HCT116 (cell line): Measurements from ENCODE around the gene POLR2A. TPM values are rescaled to one million over a fixed set of nuclear protein-coding genes. Genes with fewer than 3 reads are reported as not detected.

Source experiments
- ATAC-seq: fragments of 200-7000 bp; cut with Tn5 transposase; 2 replicates; pipeline ENCODE4 v1.9.1; 2020; ENCODE audit warnings: mild to moderate bottlenecking, moderate library complexity
- BruUV-seq: library from RNA; stranded (reverse); fragments of 400-500 nt; replicated peaks from 2 replicates; lab custom pipeline; 2021; lab: Mats Ljungman, UMichigan
- CTCF ChIA-PET: fragments of 300-600 bp; sonication (Branson Sonifier 250); formaldehyde crosslinking; loops from one replicate; lab custom pipeline; 2021; ENCODE audit warnings: antibody characterized with exemption; lab: Charles Lee
- POLR2A ChIA-PET: fragments of 300-600, 350-600 bp; sonication (Branson Sonifier 250); formaldehyde crosslinking; loops from one replicate; lab custom pipeline; 2021; ENCODE audit warnings: antibody characterized with exemption; lab: Charles Lee
- RAD21 ChIA-PET, 2 experiments: fragments of 300-600 bp; sonication (Branson Sonifier 250); formaldehyde crosslinking; loops; one replicate each; lab custom pipeline; 2023; ENCODE audit warnings: low total read pairs in 2 of 2; ENCODE audit not compliant: uncharacterized antibody in 2 of 2, unreplicated experiment in 2 of 2, low non-redundant PET in 1 of 2; lab: Charles Lee
- DNase-seq: peaks from one replicate; pipeline ENCODE4 v3.0.0-alpha.2; 2010; ENCODE audit warnings: low read depth, low spot score
- H2AFZ ChIP-seq: fragments of 200-600 bp; shearing (Covaris generic), sonication (generic); 2 replicates; pipeline ENCODE4 v1.6.1; 2017; ENCODE audit warnings: low read depth, mixed run types, mixed read lengths, antibody characterized with exemption, low read length; ENCODE audit not compliant: poor library complexity, severe bottlenecking
- H3K27ac ChIP-seq: 2 replicates; pipeline ENCODE4 v1.5.1; 2012; ENCODE audit warnings: low read depth, low read length
- H3K27me3 ChIP-seq: fragments of 200-600 bp; sonication (generic); 2 replicates; pipeline ENCODE4 v1.6.1; 2016; ENCODE audit warnings: mixed run types, low read length, mixed read lengths; ENCODE audit not compliant: insufficient read depth
- H3K36me3 ChIP-seq, 2 experiments: fragments of 200-500 bp in 1 of 2; fragments of 200-600 bp in 1 of 2; sonication (Bioruptor generic) in 1 of 2; sonication (generic) in 1 of 2; 2 replicates each; pipeline versions ENCODE4 v1.5.1 to v1.6.1; 2014 to 2016; ENCODE audit warnings: low read length in 2 of 2, inconsistent platforms in 1 of 2, mixed read lengths in 1 of 2, mixed run types in 1 of 2; ENCODE audit not compliant: insufficient read depth in 2 of 2, control insufficient read depth in 1 of 2
- H3K4me1 ChIP-seq, 2 experiments: fragments of 200-600 bp in 1 of 2; sonication (generic) in 1 of 2; 2 replicates each; pipeline versions ENCODE4 v1.5.1 to v1.6.1; 2012 to 2017; ENCODE audit warnings: low read length in 2 of 2, inconsistent platforms in 1 of 2, mild to moderate bottlenecking in 1 of 2, mixed read lengths in 1 of 2, mixed run types in 1 of 2, moderate library complexity in 1 of 2; ENCODE audit not compliant: insufficient read depth in 2 of 2, control insufficient read depth in 1 of 2
- H3K4me2 ChIP-seq: fragments of 200-600 bp; sonication (generic); 2 replicates; pipeline ENCODE4 v1.6.1; 2017; ENCODE audit warnings: mixed run types, low read length, mixed read lengths
- H3K4me3 ChIP-seq, 2 experiments: fragments of 200-600 bp in 1 of 2; sonication (generic) in 1 of 2; replicated peaks in 1 of 2; 2 replicates each; pipeline ENCODE4 v1.5.1; 2011 to 2016; ENCODE audit warnings: low read length in 2 of 2, control low read depth in 1 of 2, low read depth in 1 of 2, mild to moderate bottlenecking in 1 of 2, mixed read lengths in 1 of 2, mixed run types in 1 of 2
- H3K79me2 ChIP-seq: fragments of 200-600 bp; sonication (generic); 2 replicates; pipeline ENCODE4 v1.6.1; 2017; ENCODE audit warnings: mild to moderate bottlenecking, mixed run types, low read length, moderate library complexity, mixed read lengths; ENCODE audit not compliant: insufficient read depth
- H3K9ac ChIP-seq: fragments of 200-600 bp; sonication (generic); 2 replicates; pipeline ENCODE4 v1.6.1; 2016; ENCODE audit warnings: low read length, mixed read lengths
- H3K9me2 ChIP-seq: fragments of 200-600 bp; sonication (generic), shearing (Covaris generic); 2 replicates; pipeline ENCODE4 v1.6.1; 2017; ENCODE audit warnings: mixed run types, mild to moderate bottlenecking, moderate library complexity; ENCODE audit not compliant: insufficient read depth
- H3K9me3 ChIP-seq, 2 experiments: fragments of 200-500 bp in 1 of 2; fragments of 200-600 bp in 1 of 2; sonication (Bioruptor generic) in 1 of 2; sonication (generic) in 1 of 2; 2 replicates each; pipeline ENCODE4 v1.6.1; 2014 to 2017; ENCODE audit warnings: low read length in 2 of 2, mixed read lengths in 2 of 2, inconsistent platforms in 1 of 2, low read depth in 1 of 2, mild to moderate bottlenecking in 1 of 2, mixed run types in 1 of 2, moderate library complexity in 1 of 2; ENCODE audit not compliant: control insufficient read depth in 1 of 2, insufficient read depth in 1 of 2
- H4K20me1 ChIP-seq: fragments of 200-600 bp; sonication (generic), shearing (Covaris generic); 2 replicates; pipeline ENCODE4 v1.6.1; 2017; ENCODE audit warnings: mixed run types, mild to moderate bottlenecking, moderate library complexity; ENCODE audit not compliant: insufficient read depth
- CEBPB ChIP-seq: IDR thresholded peaks from 2 replicates; pipeline ENCODE4 v1.6.1; 2012; ENCODE audit warnings: low read depth
- ELF1 ChIP-seq: IDR thresholded peaks from 2 replicates; pipeline ENCODE4 v1.6.1; 2012; ENCODE audit warnings: low read depth, borderline replicate concordance
- EZH2 ChIP-seq: fragments of 200-600 bp; sonication (generic); IDR thresholded peaks from 2 replicates; pipeline ENCODE4 v1.6.1; 2017; ENCODE audit warnings: antibody characterized with exemption, mixed run types
- EZH2phosphoT487 ChIP-seq: fragments of 200-600 bp; IDR thresholded peaks from 2 replicates; pipeline ENCODE4 v1.6.1; 2018; ENCODE audit warnings: antibody characterized with exemption, borderline replicate concordance
- JUND ChIP-seq: IDR thresholded peaks from 2 replicates; pipeline ENCODE4 v1.6.1; 2012
- POLR2A ChIP-seq: IDR thresholded peaks from 2 replicates; pipeline ENCODE4 v1.7.0; 2011; ENCODE audit warnings: borderline replicate concordance; ENCODE audit not compliant: insufficient read depth, insufficient read length; ENCODE audit errors: extremely low read depth
- POLR2AphosphoS5 ChIP-seq: IDR thresholded peaks from 2 replicates; pipeline ENCODE4 v1.6.1; 2011; ENCODE audit warnings: mild to moderate bottlenecking, low read depth, low read length, moderate library complexity
- RAD21 ChIP-seq: IDR thresholded peaks from 2 replicates; pipeline ENCODE4 v1.6.1; 2012; ENCODE audit warnings: low read depth, mild to moderate bottlenecking
- SIN3A ChIP-seq: IDR thresholded peaks from 2 replicates; pipeline ENCODE4 v1.6.1; 2012; ENCODE audit warnings: low read depth
- SRF ChIP-seq: IDR thresholded peaks from 2 replicates; pipeline ENCODE4 v1.6.1; 2012; ENCODE audit warnings: low read depth
- TCF7L2 ChIP-seq: IDR thresholded peaks from 2 replicates; pipeline ENCODE4 v1.7.0; 2011; ENCODE audit warnings: borderline replicate concordance, inconsistent platforms; ENCODE audit not compliant: insufficient read depth, insufficient read length; ENCODE audit errors: extremely low read depth
- YY1 ChIP-seq: IDR thresholded peaks from 2 replicates; pipeline ENCODE4 v1.6.1; 2011; ENCODE audit warnings: low read length, low read depth, moderate library complexity, mild to moderate bottlenecking; ENCODE audit not compliant: insufficient replicate concordance; ENCODE audit errors: extremely low read depth
- ZFX ChIP-seq: fragments of 450-650 bp; IDR thresholded peaks from 2 replicates; pipeline ENCODE4 v1.6.1; 2017
- ZNF274 ChIP-seq: fragments of 200-500 bp; sonication (Bioruptor generic); IDR thresholded peaks from 2 replicates; pipeline ENCODE4 v1.6.1; 2014; ENCODE audit warnings: mild to moderate bottlenecking, low read depth, low read length, inconsistent platforms
- intact Hi-C: fragments of 100-400 bp; cut with micrococcal nuclease; formaldehyde crosslinking; loops from 2 replicates; pipeline ENCODE4 v1.10.0; 2022
- total RNA-seq: library from RNA; stranded (reverse); gene quantifications from one replicate; pipeline ENCODE4 v1.2.1, GENCODE V29; 2021; ENCODE audit not compliant: unreplicated experiment
- TF ChIP-seq, protein P1 (sequence below): IDR thresholded peaks from 2 replicates; pipeline ENCODE4 v1.6.1; 2011; ENCODE audit warnings: mild to moderate bottlenecking, low read length, moderate library complexity; ENCODE audit not compliant: insufficient replicate concordance; ENCODE audit errors: extremely low read depth
- TF ChIP-seq, protein P2 (sequence below): IDR thresholded peaks from 2 replicates; pipeline ENCODE4 v1.6.1; 2012
- TF ChIP-seq, protein P3 (sequence below): IDR thresholded peaks from 2 replicates; pipeline ENCODE4 v1.6.1; 2012
- TF ChIP-seq, protein P4 (sequence below), 3 experiments: fragments of 200-600 bp in 1 of 3; sonication (generic) in 1 of 3; IDR thresholded peaks in 2 of 3; conservative IDR thresholded peaks in 1 of 3; 2 replicates each; pipeline ENCODE4 v1.5.1; 2012 to 2017; ENCODE audit warnings: low read depth in 2 of 3, low read length in 2 of 3, antibody characterized with exemption in 1 of 3, borderline replicate concordance in 1 of 3, control low read depth in 1 of 3, mild to moderate bottlenecking in 1 of 3, mixed read lengths in 1 of 3, mixed run types in 1 of 3, moderate library complexity in 1 of 3; ENCODE audit not compliant: insufficient read depth in 1 of 3
- TF ChIP-seq, protein P5 (sequence below): IDR thresholded peaks from 2 replicates; pipeline ENCODE4 v1.6.1; 2012; ENCODE audit warnings: low read depth

Gene POLR2A
- total RNA-seq, 1 experiment from 2014 or later, result 205 TPM

DNA sequence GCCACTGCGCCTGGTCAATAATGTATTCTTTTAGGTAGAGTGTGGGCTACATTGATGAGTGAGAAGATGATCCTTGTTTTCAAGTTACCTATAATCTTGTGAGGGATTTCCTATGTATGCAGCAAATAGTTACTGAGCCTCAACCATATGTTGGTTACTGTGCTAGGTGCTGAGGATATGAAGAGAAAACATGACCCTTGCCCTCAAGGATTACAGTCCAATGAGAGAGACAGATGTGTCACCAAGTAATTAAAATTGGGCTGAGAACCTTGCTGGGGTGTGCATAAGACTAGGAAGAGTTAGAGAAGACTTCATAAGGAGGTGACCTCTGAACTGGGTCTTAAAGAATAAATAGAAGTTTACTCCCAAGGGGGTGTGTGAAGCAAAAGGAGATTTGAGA lies 7.4 kb downstream of the POLR2A start:
- no peak for DNase-seq
- Histone ChIP-seq H3K4me2 (no peak overlapping the region), H3K4me1 (peaks cover 0 to 6% of the 10 kb centered on the region in 2 experiments; a peak in 1 of 4 replicates), H3K27ac (no peak overlapping the region), H3K9me2 (no peaks in the 10 kb centered on the region), H4K20me1 (peaks cover 50% of the 10 kb centered on the region; the same call in 1 of the 2 replicates), H3K27me3 (no peaks in the 10 kb centered on the region), H3K4me3 (no peak overlapping the region), H2AFZ (no peak overlapping the region), H3K9me3 (no peaks in the 10 kb centered on the region), H3K9ac (no peak overlapping the region), H3K79me2 (peaks cover 100% of the 10 kb centered on the region), H3K36me3 (peaks cover 22 to 50% of the 10 kb centered on the region in 2 experiments)
- intact Hi-C loops, result no loop called here
- BruUV-seq, result no TSS peak
- ATAC-seq, result no peak
- TF ChIP-seq, protein P1, sequence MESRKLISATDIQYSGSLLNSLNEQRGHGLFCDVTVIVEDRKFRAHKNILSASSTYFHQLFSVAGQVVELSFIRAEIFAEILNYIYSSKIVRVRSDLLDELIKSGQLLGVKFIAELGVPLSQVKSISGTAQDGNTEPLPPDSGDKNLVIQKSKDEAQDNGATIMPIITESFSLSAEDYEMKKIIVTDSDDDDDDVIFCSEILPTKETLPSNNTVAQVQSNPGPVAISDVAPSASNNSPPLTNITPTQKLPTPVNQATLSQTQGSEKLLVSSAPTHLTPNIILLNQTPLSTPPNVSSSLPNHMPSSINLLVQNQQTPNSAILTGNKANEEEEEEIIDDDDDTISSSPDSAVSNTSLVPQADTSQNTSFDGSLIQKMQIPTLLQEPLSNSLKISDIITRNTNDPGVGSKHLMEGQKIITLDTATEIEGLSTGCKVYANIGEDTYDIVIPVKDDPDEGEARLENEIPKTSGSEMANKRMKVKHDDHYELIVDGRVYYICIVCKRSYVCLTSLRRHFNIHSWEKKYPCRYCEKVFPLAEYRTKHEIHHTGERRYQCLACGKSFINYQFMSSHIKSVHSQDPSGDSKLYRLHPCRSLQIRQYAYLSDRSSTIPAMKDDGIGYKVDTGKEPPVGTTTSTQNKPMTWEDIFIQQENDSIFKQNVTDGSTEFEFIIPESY, result no peak
- TF ChIP-seq RAD21 (no peak), POLR2AphosphoS5 (no peak), EZH2phosphoT487 (no peak), JUND (no peak), CEBPB (no peak), TCF7L2 (no peak), EZH2 (no peak), ELF1 (no peak), YY1 (no peak), SRF (no peak), SIN3A (no peak), POLR2A (no peak), ZFX (no peak), ZNF274 (no peak)
- TF ChIP-seq, protein P2, sequence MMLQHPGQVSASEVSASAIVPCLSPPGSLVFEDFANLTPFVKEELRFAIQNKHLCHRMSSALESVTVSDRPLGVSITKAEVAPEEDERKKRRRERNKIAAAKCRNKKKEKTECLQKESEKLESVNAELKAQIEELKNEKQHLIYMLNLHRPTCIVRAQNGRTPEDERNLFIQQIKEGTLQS, result no peak
- TF ChIP-seq, protein P3, sequence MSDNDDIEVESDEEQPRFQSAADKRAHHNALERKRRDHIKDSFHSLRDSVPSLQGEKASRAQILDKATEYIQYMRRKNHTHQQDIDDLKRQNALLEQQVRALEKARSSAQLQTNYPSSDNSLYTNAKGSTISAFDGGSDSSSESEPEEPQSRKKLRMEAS, result no peak
- TF ChIP-seq, protein P4, sequence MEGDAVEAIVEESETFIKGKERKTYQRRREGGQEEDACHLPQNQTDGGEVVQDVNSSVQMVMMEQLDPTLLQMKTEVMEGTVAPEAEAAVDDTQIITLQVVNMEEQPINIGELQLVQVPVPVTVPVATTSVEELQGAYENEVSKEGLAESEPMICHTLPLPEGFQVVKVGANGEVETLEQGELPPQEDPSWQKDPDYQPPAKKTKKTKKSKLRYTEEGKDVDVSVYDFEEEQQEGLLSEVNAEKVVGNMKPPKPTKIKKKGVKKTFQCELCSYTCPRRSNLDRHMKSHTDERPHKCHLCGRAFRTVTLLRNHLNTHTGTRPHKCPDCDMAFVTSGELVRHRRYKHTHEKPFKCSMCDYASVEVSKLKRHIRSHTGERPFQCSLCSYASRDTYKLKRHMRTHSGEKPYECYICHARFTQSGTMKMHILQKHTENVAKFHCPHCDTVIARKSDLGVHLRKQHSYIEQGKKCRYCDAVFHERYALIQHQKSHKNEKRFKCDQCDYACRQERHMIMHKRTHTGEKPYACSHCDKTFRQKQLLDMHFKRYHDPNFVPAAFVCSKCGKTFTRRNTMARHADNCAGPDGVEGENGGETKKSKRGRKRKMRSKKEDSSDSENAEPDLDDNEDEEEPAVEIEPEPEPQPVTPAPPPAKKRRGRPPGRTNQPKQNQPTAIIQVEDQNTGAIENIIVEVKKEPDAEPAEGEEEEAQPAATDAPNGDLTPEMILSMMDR (IDR thresholded peaks at IDR 0.05 in 2 of 3, conservative IDR thresholded peaks at IDR 0.05 in 1 of 3; ENCODE audit: borderline replicate concordance in 1 of 3, insufficient read depth in 1 of 3, low read depth in 2 of 3, low read length in 2 of 3), result no peak
- TF ChIP-seq, protein P5, sequence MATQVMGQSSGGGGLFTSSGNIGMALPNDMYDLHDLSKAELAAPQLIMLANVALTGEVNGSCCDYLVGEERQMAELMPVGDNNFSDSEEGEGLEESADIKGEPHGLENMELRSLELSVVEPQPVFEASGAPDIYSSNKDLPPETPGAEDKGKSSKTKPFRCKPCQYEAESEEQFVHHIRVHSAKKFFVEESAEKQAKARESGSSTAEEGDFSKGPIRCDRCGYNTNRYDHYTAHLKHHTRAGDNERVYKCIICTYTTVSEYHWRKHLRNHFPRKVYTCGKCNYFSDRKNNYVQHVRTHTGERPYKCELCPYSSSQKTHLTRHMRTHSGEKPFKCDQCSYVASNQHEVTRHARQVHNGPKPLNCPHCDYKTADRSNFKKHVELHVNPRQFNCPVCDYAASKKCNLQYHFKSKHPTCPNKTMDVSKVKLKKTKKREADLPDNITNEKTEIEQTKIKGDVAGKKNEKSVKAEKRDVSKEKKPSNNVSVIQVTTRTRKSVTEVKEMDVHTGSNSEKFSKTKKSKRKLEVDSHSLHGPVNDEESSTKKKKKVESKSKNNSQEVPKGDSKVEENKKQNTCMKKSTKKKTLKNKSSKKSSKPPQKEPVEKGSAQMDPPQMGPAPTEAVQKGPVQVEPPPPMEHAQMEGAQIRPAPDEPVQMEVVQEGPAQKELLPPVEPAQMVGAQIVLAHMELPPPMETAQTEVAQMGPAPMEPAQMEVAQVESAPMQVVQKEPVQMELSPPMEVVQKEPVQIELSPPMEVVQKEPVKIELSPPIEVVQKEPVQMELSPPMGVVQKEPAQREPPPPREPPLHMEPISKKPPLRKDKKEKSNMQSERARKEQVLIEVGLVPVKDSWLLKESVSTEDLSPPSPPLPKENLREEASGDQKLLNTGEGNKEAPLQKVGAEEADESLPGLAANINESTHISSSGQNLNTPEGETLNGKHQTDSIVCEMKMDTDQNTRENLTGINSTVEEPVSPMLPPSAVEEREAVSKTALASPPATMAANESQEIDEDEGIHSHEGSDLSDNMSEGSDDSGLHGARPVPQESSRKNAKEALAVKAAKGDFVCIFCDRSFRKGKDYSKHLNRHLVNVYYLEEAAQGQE, result no peak
- POLR2A ChIA-PET, result interaction anchor here (1.1 kb wide), 1 partner anchor 69 kb away, joined by 3 read pairs; no protein-coding TSS in a partner anchor
- RAD21 ChIA-PET, result no interaction called here
- CTCF ChIA-PET, result no interaction called here
